GM12865 (cell line): Measurements from ENCODE around the gene GNAS-AS1.
"Not testable (repeated sequence)": the region's sequence is repeated elsewhere in the genome, so short reads cannot be mapped to it uniquely, and the experiment has no call there.

Experiments
- DNase-seq: peaks from one replicate; pipeline ENCODE4 v3.0.0; 2010; ENCODE audit warnings: low read depth
- H3K4me3 ChIP-seq: 2 replicates; pipeline ENCODE4 v1.5.1; 2011; ENCODE audit warnings: mild to moderate bottlenecking, low read depth, low read length, control low read depth
- TF ChIP-seq, protein P1 (sequence below): IDR thresholded peaks from 2 replicates; pipeline ENCODE4 v1.5.1; 2011; ENCODE audit warnings: low read length, control low read depth, low read depth, inconsistent platforms; ENCODE audit not compliant: insufficient read depth; ENCODE audit errors: missing control alignments

Gene GNAS-AS1

DNA sequence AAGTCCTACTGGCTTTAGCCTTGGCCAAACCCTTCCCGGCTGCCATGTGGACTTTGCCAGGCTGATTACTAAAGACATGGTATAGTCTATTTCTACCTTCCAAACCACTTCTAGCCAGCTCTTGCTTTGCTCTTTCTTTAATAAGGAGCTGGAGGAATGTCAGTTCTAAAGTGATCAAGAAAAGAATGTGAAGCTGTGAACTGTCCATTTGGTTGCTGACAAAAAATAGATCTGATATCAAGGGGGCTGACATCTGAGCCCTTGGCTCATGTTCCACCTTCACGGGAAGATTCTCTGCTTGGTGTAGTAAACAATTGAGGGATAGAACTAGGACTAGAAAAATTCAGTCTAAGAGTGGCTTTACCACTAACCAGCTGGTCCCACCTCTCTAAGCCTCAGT is 22.6 kb downstream of the GNAS-AS1 start:
- H3K4me3 ChIP-seq = no peak overlapping the region
- TF ChIP-seq, protein P1, sequence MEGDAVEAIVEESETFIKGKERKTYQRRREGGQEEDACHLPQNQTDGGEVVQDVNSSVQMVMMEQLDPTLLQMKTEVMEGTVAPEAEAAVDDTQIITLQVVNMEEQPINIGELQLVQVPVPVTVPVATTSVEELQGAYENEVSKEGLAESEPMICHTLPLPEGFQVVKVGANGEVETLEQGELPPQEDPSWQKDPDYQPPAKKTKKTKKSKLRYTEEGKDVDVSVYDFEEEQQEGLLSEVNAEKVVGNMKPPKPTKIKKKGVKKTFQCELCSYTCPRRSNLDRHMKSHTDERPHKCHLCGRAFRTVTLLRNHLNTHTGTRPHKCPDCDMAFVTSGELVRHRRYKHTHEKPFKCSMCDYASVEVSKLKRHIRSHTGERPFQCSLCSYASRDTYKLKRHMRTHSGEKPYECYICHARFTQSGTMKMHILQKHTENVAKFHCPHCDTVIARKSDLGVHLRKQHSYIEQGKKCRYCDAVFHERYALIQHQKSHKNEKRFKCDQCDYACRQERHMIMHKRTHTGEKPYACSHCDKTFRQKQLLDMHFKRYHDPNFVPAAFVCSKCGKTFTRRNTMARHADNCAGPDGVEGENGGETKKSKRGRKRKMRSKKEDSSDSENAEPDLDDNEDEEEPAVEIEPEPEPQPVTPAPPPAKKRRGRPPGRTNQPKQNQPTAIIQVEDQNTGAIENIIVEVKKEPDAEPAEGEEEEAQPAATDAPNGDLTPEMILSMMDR = no peak
- no peak for DNase-seq

DNA sequence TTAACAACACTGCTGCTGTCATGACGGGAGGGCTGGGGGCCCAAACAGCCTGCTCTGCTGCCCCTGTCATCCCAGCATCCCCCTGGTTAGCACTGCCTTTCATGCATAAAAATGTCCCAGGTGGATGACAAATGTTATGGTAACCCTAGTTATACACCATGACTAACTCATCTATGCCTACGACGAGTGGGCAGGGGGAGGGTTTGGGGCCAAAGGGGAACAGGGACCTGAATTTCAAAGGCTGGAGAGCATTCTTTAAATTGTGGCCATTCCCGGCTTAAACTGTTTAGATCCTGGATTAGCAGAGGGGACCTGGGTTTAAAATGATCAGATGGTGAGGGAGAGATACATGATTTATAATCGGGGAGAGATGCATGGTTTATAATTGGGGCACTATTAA is 24.4 kb downstream of the GNAS-AS1 start:
- H3K4me3 ChIP-seq = no peak overlapping the region
- TF ChIP-seq, protein P1 = no peak
- no peak for DNase-seq

GRCh38 chr20:58825450-58825849 is 25.3 kb downstream of the GNAS-AS1 start:
- TF ChIP-seq, protein P1 = no peak
- DNase-seq = no peak
- H3K4me3 ChIP-seq = no peak overlapping the region

DNA sequence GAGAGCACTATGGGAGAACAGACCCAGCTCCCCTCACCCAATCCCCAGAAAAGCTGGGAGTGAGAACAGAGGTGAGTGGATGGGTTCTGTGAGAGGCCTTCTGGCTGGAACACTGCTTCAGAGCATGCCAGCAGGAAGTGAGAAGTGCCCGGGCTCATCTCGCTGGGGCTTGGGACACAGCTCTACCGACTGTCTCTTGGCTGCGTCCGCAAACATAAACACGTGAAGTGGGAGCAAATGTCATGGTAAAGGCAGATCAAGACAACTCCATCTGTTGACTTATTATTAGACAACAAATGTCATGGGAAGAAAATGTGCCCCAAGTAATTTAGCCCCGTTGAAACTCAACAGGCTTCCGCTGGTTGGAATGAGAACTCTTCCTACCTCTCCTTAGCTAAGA is 25.9 kb downstream of the GNAS-AS1 start:
- DNase-seq = no peak
- TF ChIP-seq, protein P1 = no peak
- H3K4me3 ChIP-seq = no peak overlapping the region

GRCh38 chr20:58822748-58823730 is 27.7 kb downstream of the GNAS-AS1 start:
- TF ChIP-seq, protein P1 = no peak
- DNase-seq = no peak
- H3K4me3 ChIP-seq = no peak overlapping the region

- DNase-seq = peak; percentile 13
- H3K4me3 ChIP-seq = no peak overlapping the region
- TF ChIP-seq, protein P1 = no peak
Measured at GRCh38 chr20:58822149-58822548, 28.6 kb downstream of the GNAS-AS1 start.

GRCh38 chr20:58820515-58820914 is 30.2 kb downstream of the GNAS-AS1 start:
- H3K4me3 ChIP-seq, DNase-seq: not testable (repeated sequence)
